ENCODE data around the gene SNPH.
"Not testable (repeated sequence)": the region's sequence is repeated elsewhere in the genome, so short reads cannot be mapped to it uniquely, and the experiment has no call there.

SNPH gene

GRCh38 chr20:1335961-1336698 is 70.0 kb downstream of the SNPH start:
- in situ Hi-C loops (cut with MboI; ENCODE audit: low sequenced_read_pairs): no loop called here

GRCh38 chr20:1336699-1337367 is 70.7 kb downstream of the SNPH start:
- in situ Hi-C loops (cut with MboI; ENCODE audit: low sequenced_read_pairs): no loop called here

GRCh38 chr20:1337441-1337840 is 71.3 kb downstream of the SNPH start:
- in situ Hi-C loops (cut with MboI; ENCODE audit: low sequenced_read_pairs): no loop called here

GRCh38 chr20:1338096-1338495 is 72.0 kb downstream of the SNPH start:
- in situ Hi-C loops (cut with MboI; ENCODE audit: low sequenced_read_pairs): no loop called here

DNA sequence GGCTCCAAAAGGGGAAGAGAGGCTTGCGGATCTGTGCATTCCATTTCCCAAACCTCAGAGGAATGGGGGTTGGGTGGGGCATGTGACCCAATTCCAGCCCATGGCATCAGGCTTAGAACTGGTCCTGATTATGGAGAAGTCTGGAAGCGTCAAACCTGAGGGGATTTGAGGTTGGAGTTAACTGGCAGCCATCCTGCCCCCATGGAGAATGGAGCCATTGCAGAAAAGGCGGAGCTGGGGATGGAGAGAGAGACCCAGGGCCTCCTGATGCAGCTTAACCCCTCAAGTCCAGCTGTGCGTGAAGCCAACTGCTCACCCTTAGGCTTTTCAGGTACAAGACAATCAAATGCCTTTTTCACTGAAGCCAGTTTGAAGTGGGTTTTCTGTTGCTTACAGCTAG is 72.7 kb downstream of the SNPH start:
- in situ Hi-C loops (cut with MboI; ENCODE audit: low sequenced_read_pairs): no loop called here

GRCh38 chr20:1341561-1342265 is 75.6 kb downstream of the SNPH start:
- in situ Hi-C loops (cut with MboI; ENCODE audit: low sequenced_read_pairs): no loop called here

GRCh38 chr20:1343446-1344124 is 77.5 kb downstream of the SNPH start:
- in situ Hi-C loops (cut with MboI; ENCODE audit: low sequenced_read_pairs): not testable (repeated sequence)

GRCh38 chr20:1345030-1345755 is 79.1 kb downstream of the SNPH start:
- in situ Hi-C loops (cut with MboI; ENCODE audit: low sequenced_read_pairs): no loop called here

DNA sequence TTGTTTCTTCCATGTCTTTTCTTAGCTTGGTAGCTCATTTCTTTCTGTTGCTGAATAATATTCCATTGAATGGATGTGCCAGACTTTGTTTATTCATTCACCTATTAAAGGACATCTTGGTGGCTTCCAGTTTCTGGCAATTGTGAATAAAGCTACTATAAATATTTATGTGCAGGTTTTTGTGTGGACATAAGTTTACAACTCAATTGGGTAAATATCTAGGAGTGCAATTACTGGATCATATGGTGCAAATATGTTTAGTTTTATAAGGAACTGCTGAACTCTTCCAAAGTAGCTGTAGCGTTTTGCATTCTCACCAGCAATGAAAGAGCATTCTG is 79.6 kb downstream of the SNPH start:
- in situ Hi-C loops (cut with MboI; ENCODE audit: low sequenced_read_pairs): no loop called here

- in situ Hi-C loops (cut with MboI; ENCODE audit: low sequenced_read_pairs): no loop called here
Measured at GRCh38 chr20:1346315-1346969, 80.3 kb downstream of the SNPH start.

- in situ Hi-C loops (cut with MboI; ENCODE audit: low sequenced_read_pairs): no loop called here
Measured at GRCh38 chr20:1353956-1354355, 87.9 kb downstream of the SNPH start.

- in situ Hi-C loops (cut with MboI; ENCODE audit: low sequenced_read_pairs): no loop called here
Measured at GRCh38 chr20:1357921-1358671, 92.0 kb downstream of the SNPH start.
